ENCODE results near the gene FAM124A. TPM values are rescaled to one million over a fixed set of nuclear protein-coding genes. Genes with fewer than 3 reads are reported as not detected.

FAM124A gene
- total RNA-seq, 3 donors from 2014 or later (not counting 1 experiment from before 2014, with no cell fraction given) = not detected

GRCh38 chr13:51235756-51236490 lies 13.7 kb downstream of the FAM124A start:
- no peak overlapping the region for H3K27ac Mint-ChIP-seq
- no peak overlapping the region for H3K27ac ChIP-seq (ENCODE audit: low read length)
- intact Hi-C loops (cut with micrococcal nuclease) = no loop called here

GRCh38 chr13:51236491-51236792 lies 14.2 kb downstream of the FAM124A start:
- Mint-ChIP-seq H3K27me3 (ENCODE audit: low read depth in 2 of 2) (peaks cover 25 to 46% of the 10 kb centered on the region in 2 donors), H3K9me3 (no peaks in the 10 kb centered on the region), H3K4me1 (peaks cover 8 to 9% of the 10 kb centered on the region in 2 donors), H3K4me3 (no peak overlapping the region), H3K27ac (no peak overlapping the region), H3K36me3 (no peaks in the 10 kb centered on the region)
- no peak for DNase-seq
- intact Hi-C loops (cut with micrococcal nuclease) = no loop called here
- ATAC-seq = no peak
- Histone ChIP-seq H3K27ac (ENCODE audit: low read length) (no peak overlapping the region), H3K4me3 (ENCODE audit: low read length) (no peak overlapping the region), H3K36me3 (ENCODE audit: control insufficient read depth, insufficient read depth, low read length) (no peaks in the 10 kb centered on the region), H3K4me1 (ENCODE audit: control insufficient read depth, insufficient read depth, low read length) (peaks cover 7% of the 10 kb centered on the region), H3K27me3 (ENCODE audit: control insufficient read depth, insufficient read depth, low read length) (no peaks in the 10 kb centered on the region), H3K9me3 (ENCODE audit: control insufficient read depth, insufficient read depth, low read length) (no peaks in the 10 kb centered on the region)
- 75% methylated on average over 1 of the region's 1 CpG for WGBS (ENCODE audit: insufficient coverage)
- TF ChIP-seq CTCF (IDR thresholded peaks at IDR 0.05) = no peak

More at GRCh38 chr13:51235756-51236490, 13.7 kb downstream of the FAM124A start:
- Mint-ChIP-seq H3K4me1 (peaks cover 8 to 9% of the 10 kb centered on the region in 2 donors), H3K36me3 (no peaks in the 10 kb centered on the region), H3K4me3 (no peak overlapping the region), H3K9me3 (no peaks in the 10 kb centered on the region), H3K27me3 (ENCODE audit: low read depth in 2 of 2) (peaks cover 25 to 46% of the 10 kb centered on the region in 2 donors)
- ATAC-seq (no peak), DNase-seq (no peak)
- Histone ChIP-seq H3K9me3 (ENCODE audit: control insufficient read depth, insufficient read depth, low read length) (no peaks in the 10 kb centered on the region), H3K4me3 (ENCODE audit: low read length) (no peak overlapping the region), H3K27me3 (ENCODE audit: control insufficient read depth, insufficient read depth, low read length) (no peaks in the 10 kb centered on the region), H3K4me1 (ENCODE audit: control insufficient read depth, insufficient read depth, low read length) (peaks cover 7% of the 10 kb centered on the region), H3K36me3 (ENCODE audit: control insufficient read depth, insufficient read depth, low read length) (no peaks in the 10 kb centered on the region)
- TF ChIP-seq CTCF (IDR thresholded peaks at IDR 0.05) = no peak
- 52% methylated on average over 4 of the region's 4 CpGs for WGBS (ENCODE audit: insufficient coverage)

- no peak for DNase-seq
- Mint-ChIP-seq H3K27ac (no peak overlapping the region), H3K4me3 (no peak overlapping the region), H3K9me3 (no peaks in the 10 kb centered on the region), H3K27me3 (ENCODE audit: low read depth in 2 of 2) (peaks cover 22 to 50% of the 10 kb centered on the region in 2 donors), H3K4me1 (peaks cover 8 to 9% of the 10 kb centered on the region in 2 donors), H3K36me3 (no peaks in the 10 kb centered on the region)
- H3K36me3 ChIP-seq (ENCODE audit: control insufficient read depth, insufficient read depth, low read length) = no peaks in the 10 kb centered on the region
- no peaks in the 10 kb centered on the region for H3K27me3 ChIP-seq (ENCODE audit: control insufficient read depth, insufficient read depth, low read length)
- H3K9me3 ChIP-seq (ENCODE audit: control insufficient read depth, insufficient read depth, low read length) = no peaks in the 10 kb centered on the region
- peak in 1 of 3 donors; percentile 35 for ATAC-seq
- TF ChIP-seq CTCF (IDR thresholded peaks at IDR 0.05) = no peak
- H3K4me3 ChIP-seq (ENCODE audit: low read length) = no peak overlapping the region
- 58% methylated on average over 4 of the region's 4 CpGs for WGBS (ENCODE audit: insufficient coverage)
- H3K27ac ChIP-seq (ENCODE audit: low read length) = no peak overlapping the region
- intact Hi-C loops (cut with micrococcal nuclease) = no loop called here
- H3K4me1 ChIP-seq (ENCODE audit: control insufficient read depth, insufficient read depth, low read length) = peaks cover 7% of the 10 kb centered on the region
These were observed 15.2 kb downstream of the FAM124A start for GRCh38 chr13:51237386-51237785.

GRCh38 chr13:51237887-51238286 lies 15.7 kb downstream of the FAM124A start:
- no peak overlapping the region for H3K4me3 Mint-ChIP-seq
- intact Hi-C loops (cut with micrococcal nuclease) = no loop called here
- H3K27ac ChIP-seq (ENCODE audit: low read length) = no peak overlapping the region
- no peak overlapping the region for H3K27ac Mint-ChIP-seq
- H3K4me3 ChIP-seq (ENCODE audit: low read length) = no peak overlapping the region
- no peak for TF ChIP-seq CTCF (IDR thresholded peaks at IDR 0.05)
- WGBS (ENCODE audit: insufficient coverage) = 34% methylated on average over 2 of the region's 2 CpGs
- H3K27me3 ChIP-seq (ENCODE audit: control insufficient read depth, insufficient read depth, low read length) = no peaks in the 10 kb centered on the region
- ATAC-seq (peak in 1 of 3 donors; percentile 53), DNase-seq (no peak)
- no peaks in the 10 kb centered on the region for H3K36me3 Mint-ChIP-seq
- H3K4me1 ChIP-seq (ENCODE audit: control insufficient read depth, insufficient read depth, low read length) = peaks cover 7% of the 10 kb centered on the region
- H3K4me1 Mint-ChIP-seq = peaks cover 8 to 9% of the 10 kb centered on the region in 2 donors
- no peaks in the 10 kb centered on the region for H3K9me3 Mint-ChIP-seq
- no peaks in the 10 kb centered on the region for H3K36me3 ChIP-seq (ENCODE audit: control insufficient read depth, insufficient read depth, low read length)
- no peaks in the 10 kb centered on the region for H3K9me3 ChIP-seq (ENCODE audit: control insufficient read depth, insufficient read depth, low read length)
- H3K27me3 Mint-ChIP-seq (ENCODE audit: low read depth in 2 of 2) = peaks cover 18 to 50% of the 10 kb centered on the region in 2 donors

Data from natural killer cell (primary cell).